Dermis microvascular lymphatic vessel endothelial cell (primary cell): ENCODE data around the gene BCOR. TPM values are rescaled to one million over a fixed set of nuclear protein-coding genes. Genes with fewer than 3 reads are reported as not detected.
A peak's percentile ranks its signal among the peaks of the same experiment; 100 is the strongest.

ENCODE experiments used
- DNase-seq, 2 donors: peaks; one replicate each; pipeline versions ENCODE4 v3.0.0 to v3.0.0-alpha.2; 2010; ENCODE audit warnings: low read depth in 2 of 2
- total RNA-seq: library from RNA; depleted of rRNA; stranded (reverse); fragments of >200 nt; gene quantifications from 2 replicates; pipeline ENCODE4 v1.2.1, GENCODE V29; 2014

Gene BCOR
- total RNA-seq, 1 donor from 2014 or later: 13.7 TPM

DNA sequence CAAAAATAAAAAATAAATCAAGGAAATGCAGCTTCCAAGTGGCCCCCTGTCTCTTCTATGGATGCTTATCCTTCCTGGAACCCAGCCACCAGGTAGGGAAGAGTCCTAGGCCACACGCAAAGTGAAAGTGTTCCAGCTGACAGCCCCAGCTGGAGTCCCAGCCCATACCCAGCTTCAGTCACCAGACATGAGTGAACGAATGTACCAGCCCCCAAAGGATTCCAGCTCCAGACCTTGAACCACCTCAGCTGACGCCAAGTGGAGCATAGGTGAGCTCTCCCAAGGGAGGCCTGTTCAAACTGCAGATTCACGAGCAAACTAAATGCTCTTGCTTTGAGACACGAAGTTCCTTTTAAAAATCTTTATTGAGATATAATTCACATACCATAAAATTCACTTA, 62.0 kb downstream of the BCOR start:
- DNase-seq: no peak

GRCh38 chrX:40031911-40032310, 65.8 kb downstream of the BCOR start:
- no peak for DNase-seq

DNA sequence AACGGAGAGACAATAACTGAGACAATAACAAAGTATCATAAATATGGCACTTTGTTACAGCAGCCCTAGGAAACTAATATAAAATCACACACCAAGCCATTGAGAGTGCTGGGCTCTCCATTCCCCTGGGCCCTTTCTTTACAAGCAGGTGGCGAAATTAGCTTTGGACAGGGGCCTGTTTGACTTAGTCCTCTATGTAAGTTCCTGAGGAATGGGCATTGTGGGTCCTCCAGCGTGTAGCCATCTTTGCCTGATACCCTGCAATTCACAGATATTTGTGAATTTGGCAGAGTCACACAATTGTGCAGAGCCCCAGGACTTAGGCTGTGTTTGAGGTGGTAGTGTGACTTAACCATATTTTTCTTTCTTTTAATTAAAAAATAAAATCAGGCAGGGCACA, 67.6 kb downstream of the BCOR start:
- no peak for DNase-seq

- DNase-seq: no peak
Measured at GRCh38 chrX:40022421-40022820, 75.3 kb downstream of the BCOR start.

DNA sequence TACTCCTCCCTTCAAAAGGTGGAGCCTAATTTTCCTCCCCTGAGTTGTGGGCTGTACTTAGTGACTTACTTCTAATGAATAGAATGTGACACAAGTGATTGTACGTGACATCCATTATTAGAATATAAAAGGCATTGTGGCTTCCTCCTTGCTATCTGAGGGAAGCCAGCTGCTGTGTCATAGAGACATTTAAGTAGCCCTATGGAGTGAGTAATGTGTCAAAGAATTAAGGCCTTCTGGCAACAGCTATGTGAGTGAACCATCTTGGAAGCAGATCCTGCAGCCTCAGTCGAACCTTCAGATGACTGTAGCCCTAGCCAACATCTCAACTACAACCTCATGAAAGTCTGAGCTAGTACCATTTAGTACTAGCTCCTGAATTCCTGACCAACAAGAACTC, 76.1 kb downstream of the BCOR start:
- no peak for DNase-seq

DNA sequence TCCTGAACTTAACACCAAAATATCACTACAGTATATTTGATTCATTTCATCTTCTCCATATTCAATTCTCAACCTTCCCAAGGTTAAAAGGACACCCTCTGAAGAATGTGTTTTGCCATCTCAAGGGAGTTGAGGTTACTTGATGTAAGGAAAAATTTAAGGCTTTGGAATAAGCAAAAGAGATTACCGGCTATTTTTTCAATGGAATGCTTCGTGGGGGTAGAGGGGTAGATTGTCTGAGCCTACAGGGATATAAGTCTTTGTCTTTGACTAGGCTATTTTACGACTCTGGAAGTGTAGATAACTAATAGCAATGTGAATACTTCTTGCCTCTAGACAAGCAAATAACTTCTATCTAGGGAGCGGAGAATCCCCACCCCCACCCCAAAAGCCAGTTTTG, 78.2 kb downstream of the BCOR start:
- DNase-seq: no peak

- no peak for DNase-seq
Measured at GRCh38 chrX:40018041-40018440, 79.7 kb downstream of the BCOR start.

DNA sequence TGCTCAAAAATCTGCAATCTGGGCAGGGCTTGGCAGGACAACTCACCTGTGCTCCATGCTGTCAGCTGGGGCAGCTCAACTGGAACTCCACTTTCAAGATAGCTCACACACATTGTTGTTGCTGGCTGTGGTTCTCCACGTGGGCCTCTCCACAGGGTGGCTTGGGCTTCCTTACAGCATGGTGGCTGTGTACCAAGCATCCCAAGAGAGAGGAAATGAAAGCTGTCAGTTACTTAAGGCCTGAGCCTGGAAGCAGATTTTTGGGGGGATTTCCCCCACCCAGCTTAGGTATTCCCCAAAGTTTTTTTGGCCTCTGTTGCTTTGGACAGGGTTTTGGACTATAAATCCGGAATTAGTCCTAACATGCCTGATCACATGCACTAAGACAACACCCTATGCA, 81.0 kb downstream of the BCOR start:
- DNase-seq: no peak

DNA sequence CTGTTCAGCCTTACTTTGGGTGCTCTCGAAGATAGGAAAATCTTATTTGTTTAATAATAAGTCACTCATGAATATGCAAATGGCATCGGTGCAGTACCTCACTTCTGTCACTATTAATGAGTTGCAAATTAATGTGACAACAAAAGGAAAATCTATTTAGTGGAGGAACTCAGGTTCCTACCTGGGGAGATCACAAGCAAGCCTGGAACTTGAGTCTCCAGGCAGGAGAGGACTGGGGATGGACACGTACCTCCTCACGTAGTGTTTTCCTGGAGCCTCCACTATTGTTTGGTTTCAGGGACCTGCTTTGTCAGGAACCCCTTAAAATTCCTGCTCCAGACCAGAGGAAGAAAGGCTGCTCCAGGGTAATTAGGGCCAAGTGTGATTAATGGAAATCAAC, 82.1 kb downstream of the BCOR start:
- DNase-seq: no peak

DNA sequence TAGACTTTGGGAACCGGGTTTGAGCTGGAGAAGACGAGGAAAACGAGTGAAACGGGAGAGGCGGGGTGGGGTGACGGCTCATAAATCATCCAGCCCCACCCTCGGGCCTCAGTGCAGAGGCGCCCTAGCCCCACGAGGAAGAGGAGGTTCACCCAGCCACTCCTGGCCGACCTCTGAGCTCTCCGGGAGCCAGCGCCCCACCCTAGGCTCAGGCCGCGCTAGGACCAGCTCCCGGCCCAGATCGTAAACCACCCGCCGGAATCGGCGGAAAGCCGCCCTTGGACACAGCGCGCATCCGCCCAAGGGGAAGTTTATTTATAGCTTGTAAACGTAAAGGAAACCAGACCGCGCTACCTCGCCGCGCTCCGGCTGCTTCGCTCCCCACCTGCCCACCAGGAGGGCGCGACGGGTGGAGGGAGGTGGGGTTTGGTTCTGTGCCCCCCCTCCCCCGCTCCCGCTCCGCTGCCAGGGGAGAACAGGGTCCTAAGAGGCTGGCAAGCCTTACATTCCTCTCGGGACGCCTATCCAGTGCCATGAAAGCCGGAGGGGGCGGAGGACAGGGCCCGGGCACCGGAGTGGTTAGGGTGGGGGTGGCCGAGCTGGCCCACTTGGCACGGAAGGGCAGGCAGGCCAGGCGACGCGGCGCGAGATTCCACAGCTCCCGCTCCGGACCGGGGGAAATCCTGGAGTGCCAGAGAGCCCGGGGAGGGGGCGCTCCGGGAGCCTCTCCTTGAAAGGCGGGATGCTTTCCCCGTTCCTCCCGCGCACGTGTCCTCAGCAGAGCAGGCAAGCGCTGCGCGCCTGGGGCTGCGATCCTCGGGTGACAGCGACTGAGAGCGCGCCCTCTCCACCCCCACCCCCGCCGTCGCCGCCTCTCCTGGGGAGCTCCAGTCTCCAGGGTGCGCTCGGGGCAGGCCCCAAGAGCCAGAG, 84.2 kb downstream of the BCOR start:
- peak; percentile 34 to 67 for DNase-seq

DNA sequence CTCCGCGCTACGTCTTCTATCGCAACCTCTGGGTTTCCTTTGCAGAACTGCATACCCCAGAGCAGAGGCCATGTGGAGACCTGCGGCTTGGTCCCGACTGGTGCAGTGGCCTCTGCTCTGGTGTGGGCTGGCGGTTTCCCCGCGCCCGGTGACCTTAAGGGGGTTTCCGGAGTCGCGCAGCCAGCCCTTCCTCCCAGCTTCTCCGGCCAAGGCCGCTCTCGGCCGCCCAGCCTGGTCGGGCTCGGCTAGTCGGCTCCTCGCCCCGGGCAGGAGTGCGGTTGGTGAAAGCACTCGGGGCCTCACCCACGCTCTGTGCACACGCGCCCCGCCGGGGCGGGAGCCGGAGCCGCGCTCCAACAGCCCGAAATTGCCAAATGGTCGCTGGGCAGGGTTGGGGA, 84.9 kb downstream of the BCOR start:
- peak in 1 of 2 donors; percentile 42 for DNase-seq

GRCh38 chrX:40012039-40012867, 85.5 kb downstream of the BCOR start:
- DNase-seq: peak; percentile 40 to 79

DNA sequence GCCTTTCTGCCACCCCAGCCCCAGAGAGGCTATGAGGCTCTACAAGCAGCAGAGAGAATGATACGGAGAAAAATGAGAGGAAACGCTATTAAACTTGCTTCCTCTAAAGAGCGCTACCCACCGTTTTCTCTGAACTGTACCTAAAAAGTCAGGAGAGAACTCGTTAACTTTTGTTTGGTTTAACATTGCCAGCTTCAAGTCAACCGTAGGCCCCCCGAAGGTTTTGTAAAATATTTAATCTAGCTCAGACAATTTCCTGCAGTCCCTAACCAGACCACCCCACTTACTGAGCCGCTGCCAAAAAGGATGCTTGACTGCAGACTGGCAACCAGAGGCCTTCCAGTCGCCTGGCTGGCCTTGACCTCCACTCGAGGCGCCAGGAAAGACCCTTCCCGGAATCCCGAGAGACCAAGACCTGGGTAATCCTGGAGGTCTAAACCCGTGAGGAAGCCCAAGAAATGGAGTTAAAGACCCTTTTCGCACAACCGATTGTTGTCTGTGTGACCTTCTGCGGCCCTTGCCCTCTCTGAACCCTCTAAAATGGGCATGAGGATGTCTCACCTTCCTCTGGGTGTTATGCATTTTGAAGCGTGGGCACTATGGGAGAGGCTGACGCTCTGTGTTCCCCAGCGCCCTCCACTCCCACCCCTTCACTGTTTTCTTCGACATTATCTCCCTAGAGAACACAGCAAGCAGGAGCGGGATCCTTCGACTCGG, 86.3 kb downstream of the BCOR start:
- DNase-seq: no peak

GRCh38 chrX:40010550-40011321, 87.0 kb downstream of the BCOR start:
- DNase-seq: no peak

- no peak for DNase-seq
Measured at GRCh38 chrX:40009890-40010289, 87.9 kb downstream of the BCOR start.

GRCh38 chrX:40009462-40009851, 88.3 kb downstream of the BCOR start:
- no peak for DNase-seq

DNA sequence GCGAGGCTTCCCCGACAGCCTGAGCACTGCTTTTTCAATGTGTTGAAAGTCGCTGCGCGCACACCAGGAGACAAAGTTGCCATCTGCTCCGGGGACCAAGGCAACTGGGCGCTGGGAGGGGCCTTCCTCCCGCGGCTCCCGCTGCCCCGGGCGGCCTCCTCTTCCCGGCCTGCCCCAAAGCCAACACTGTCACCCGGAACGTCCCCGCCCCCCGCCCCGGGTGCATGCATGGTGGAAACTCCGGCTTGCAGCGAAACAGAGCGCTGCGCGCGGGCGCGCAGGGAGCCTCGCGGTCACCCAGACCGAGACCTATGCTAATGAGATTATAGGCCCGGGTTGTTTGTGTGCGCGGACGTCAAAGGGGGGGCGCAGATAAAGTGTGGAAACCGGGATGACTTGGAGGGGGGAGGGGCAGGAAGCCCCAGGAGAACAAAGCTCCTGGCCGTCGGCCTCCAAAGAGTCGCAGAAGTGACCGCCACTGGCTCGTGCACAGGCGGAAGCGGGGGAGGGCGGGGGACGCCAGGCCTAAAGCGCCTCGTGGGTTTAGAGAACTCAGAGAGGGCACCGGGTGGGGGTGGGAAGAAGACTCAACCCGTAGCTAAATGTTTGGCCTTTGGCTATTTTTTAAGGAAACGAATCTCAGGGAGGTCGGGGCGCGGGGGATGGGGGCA, 88.8 kb downstream of the BCOR start:
- no peak for DNase-seq

- DNase-seq: no peak
Measured at GRCh38 chrX:40007756-40008705, 89.7 kb downstream of the BCOR start.

DNA sequence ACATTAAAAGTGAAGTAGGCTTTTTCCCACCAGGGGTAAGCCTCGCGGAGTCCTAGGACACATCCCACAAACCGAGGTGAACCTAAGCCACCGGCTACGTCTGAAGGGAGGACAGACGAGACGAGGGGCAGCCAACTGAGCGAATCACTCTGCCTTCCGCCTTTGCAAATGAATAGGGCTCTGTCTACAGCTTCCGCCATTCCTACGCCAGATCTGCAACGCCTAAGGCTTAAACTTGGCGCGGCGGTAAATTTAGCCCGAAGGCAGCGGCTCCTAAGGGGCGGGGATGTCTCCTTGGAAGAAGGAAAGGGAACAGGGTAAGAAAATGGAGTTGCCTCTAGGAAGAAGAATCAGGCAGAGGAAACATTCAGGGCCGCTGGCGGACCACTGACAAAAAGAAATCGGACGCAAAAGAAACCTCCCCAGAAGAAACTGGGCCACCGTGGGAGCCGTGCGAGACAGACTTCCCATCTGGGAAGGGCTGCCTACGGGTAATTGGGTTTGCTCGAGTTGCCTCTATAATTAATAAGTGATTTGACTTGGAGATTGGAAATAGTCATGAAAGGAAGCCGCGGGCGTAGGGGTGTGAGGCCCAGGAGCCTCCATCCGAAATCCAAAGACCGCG, 90.5 kb downstream of the BCOR start:
- no peak for DNase-seq
